Esophagus muscularis mucosa (tissue), 4 donors: Measurements from ENCODE around the gene MYO6. TPM values are rescaled to one million over a fixed set of nuclear protein-coding genes. Genes with fewer than 3 reads are reported as not detected.

ENCODE experiments used
- DNase-seq: peaks from one replicate; pipeline ENCODE4 v3.0.0-alpha.2; 2017; ENCODE audit errors: extremely low spot score
- H3K27ac ChIP-seq, 4 donors: fragments of 200-600 bp; sonication (generic); replicated peaks in 1 of 4; 1 replicate in 3 of 4; 2 replicates in 1 of 4; pipeline ENCODE4 v1.5.1; 2016 to 2019; ENCODE audit warnings: mild to moderate bottlenecking in 1 of 4
- H3K27me3 ChIP-seq, 4 donors: fragments of 200-600 bp; sonication (generic); one replicate each; pipeline versions ENCODE4 v1.5.1 to v1.6.0; 2016 to 2019
- H3K36me3 ChIP-seq, 4 donors: fragments of 200-600 bp; sonication (generic); one replicate each; pipeline ENCODE4 v1.5.1; 2016 to 2019
- H3K4me1 ChIP-seq, 4 donors: fragments of 200-600 bp; sonication (generic); one replicate each; pipeline ENCODE4 v1.5.1; 2016 to 2019
- H3K4me3 ChIP-seq, 4 donors: fragments of 200-600 bp; sonication (generic); 1 replicate in 2 of 4; 2 replicates in 2 of 4; pipeline ENCODE4 v1.5.1; 2016 to 2019; ENCODE audit warnings: mild to moderate bottlenecking in 4 of 4, moderate library complexity in 1 of 4
- H3K9me3 ChIP-seq, 4 donors: fragments of 200-600 bp; sonication (generic); 1 replicate in 3 of 4; 2 replicates in 1 of 4; pipeline ENCODE4 v1.5.1; 2016 to 2019
- CTCF ChIP-seq, 3 experiments: fragments of 200-600 bp in 2 of 3; fragments of 450-650 bp in 1 of 3; sonication (generic) in 2 of 3; IDR thresholded peaks; one replicate each; pipeline ENCODE4 v1.5.1; 2017 to 2019; ENCODE audit warnings: antibody characterized with exemption in 3 of 3, mild to moderate bottlenecking in 2 of 3, moderate library complexity in 1 of 3
- EP300 ChIP-seq: sonication (generic); formaldehyde crosslinking; IDR thresholded peaks from one replicate; pipeline ENCODE4 v1.6.1; 2017; ENCODE audit warnings: antibody characterized with exemption
- POLR2A ChIP-seq: fragments of 450-650 bp; IDR thresholded peaks from one replicate; pipeline ENCODE4 v1.6.1; 2017; ENCODE audit warnings: antibody characterized with exemption, moderate library complexity, mild to moderate bottlenecking, low read depth
- POLR2AphosphoS5 ChIP-seq, 2 donors: sonication (generic); formaldehyde crosslinking; IDR thresholded peaks; one replicate each; pipeline ENCODE4 v1.6.1; 2017; ENCODE audit warnings: antibody characterized with exemption in 2 of 2
- WGBS: methylation state at CpG from one replicate; pipeline ENCODE4 v1.1.5; 2018; 5-methylcytosine and 5-hydroxymethylcytosine counted together
- intact Hi-C: fragments of 100-400 bp; cut with DNase I; formaldehyde crosslinking; loops from one replicate; pipeline ENCODE4 v1.15.1; 2023
- total RNA-seq, 4 donors: library from RNA; depleted of rRNA; stranded (reverse); fragments of >200 nt; gene quantifications; one replicate each; pipeline versions ENCODE4 v1.1.0 to v1.2.1, GENCODE V29; 2016

The MYO6 gene
- total RNA-seq, 4 donors from 2014 or later: 9.6 to 14.1 (median 12.3) TPM

- Histone ChIP-seq H3K36me3 (peaks cover 18 to 65% (median 40%) of the 10 kb centered on the region in 4 donors), H3K27me3 (no peaks in the 10 kb centered on the region), H3K27ac (no peak overlapping the region), H3K9me3 (no peaks in the 10 kb centered on the region), H3K4me1 (no peaks in the 10 kb centered on the region), H3K4me3 (no peak overlapping the region)
- TF ChIP-seq POLR2AphosphoS5 (IDR thresholded peaks at IDR 0.05) (no peak), POLR2A (no peak), EP300 (no peak), CTCF (IDR thresholded peaks at IDR 0.05) (no peak)
- no peak for DNase-seq
- intact Hi-C loops: no loop called here
Observed at GRCh38 chr6:75876152-75876551, 127.1 kb downstream of the MYO6 start.

GRCh38 chr6:75880305-75880704, 131.3 kb downstream of the MYO6 start:
- no peak for DNase-seq
- peaks cover 0 to 46% (median 28%) of the 10 kb centered on the region in 4 donors for H3K36me3 ChIP-seq
- no peak overlapping the region for H3K4me3 ChIP-seq
- 97% methylated on average over 1 of the region's 1 CpG for WGBS
- H3K9me3 ChIP-seq: no peaks in the 10 kb centered on the region
- intact Hi-C loops: no loop called here
- no peak for TF ChIP-seq POLR2AphosphoS5 (IDR thresholded peaks at IDR 0.05)
- TF ChIP-seq EP300: no peak
- no peak for TF ChIP-seq POLR2A
- no peak for TF ChIP-seq CTCF (IDR thresholded peaks at IDR 0.05)
- H3K4me1 ChIP-seq: no peaks in the 10 kb centered on the region
- H3K27ac ChIP-seq: no peak overlapping the region
- no peaks in the 10 kb centered on the region for H3K27me3 ChIP-seq

GRCh38 chr6:75882734-75883133, 133.7 kb downstream of the MYO6 start:
- Histone ChIP-seq H3K4me1 (no peaks in the 10 kb centered on the region), H3K27ac (no peak overlapping the region), H3K9me3 (no peaks in the 10 kb centered on the region), H3K4me3 (no peak overlapping the region), H3K36me3 (peaks cover 4 to 34% (median 20%) of the 10 kb centered on the region in 4 donors), H3K27me3 (no peaks in the 10 kb centered on the region)
- intact Hi-C loops: no loop called here
- DNase-seq: no peak
- 43% methylated on average over 2 of the region's 2 CpGs for WGBS
- no peak for TF ChIP-seq POLR2AphosphoS5 (IDR thresholded peaks at IDR 0.05)
- TF ChIP-seq POLR2A: no peak
- no peak for TF ChIP-seq CTCF (IDR thresholded peaks at IDR 0.05)
- no peak for TF ChIP-seq EP300

- no peaks in the 10 kb centered on the region for H3K4me1 ChIP-seq
- H3K27me3 ChIP-seq: no peaks in the 10 kb centered on the region
- H3K36me3 ChIP-seq: peaks cover 4 to 32% (median 15%) of the 10 kb centered on the region in 4 donors
- TF ChIP-seq POLR2A (no peak), EP300 (no peak), POLR2AphosphoS5 (IDR thresholded peaks at IDR 0.05) (no peak), CTCF (IDR thresholded peaks at IDR 0.05) (no peak)
- intact Hi-C loops: no loop called here
- no peak overlapping the region for H3K27ac ChIP-seq
- no peak for DNase-seq
- WGBS: 96% methylated on average over 2 of the region's 2 CpGs
- no peak overlapping the region for H3K4me3 ChIP-seq
- H3K9me3 ChIP-seq: no peaks in the 10 kb centered on the region
Observed at GRCh38 chr6:75884822-75885221, 135.8 kb downstream of the MYO6 start.

- DNase-seq: no peak
- WGBS: 94% methylated on average over 6 of the region's 8 CpGs
- Histone ChIP-seq H3K27me3 (no peaks in the 10 kb centered on the region), H3K4me1 (no peaks in the 10 kb centered on the region), H3K4me3 (no peak overlapping the region), H3K27ac (no peak overlapping the region), H3K9me3 (no peaks in the 10 kb centered on the region), H3K36me3 (peaks cover 0 to 38% (median 19%) of the 10 kb centered on the region in 4 donors)
- intact Hi-C loops: no loop called here
- TF ChIP-seq CTCF (IDR thresholded peaks at IDR 0.05): no peak
- TF ChIP-seq EP300: no peak
- TF ChIP-seq POLR2A: no peak
- TF ChIP-seq POLR2AphosphoS5 (IDR thresholded peaks at IDR 0.05): no peak
Observed at GRCh38 chr6:75892384-75892783, 143.3 kb downstream of the MYO6 start.
